Caco-2 (cell line): Measurements from ENCODE around the gene IMPACT. TPM values are rescaled to one million over a fixed set of nuclear protein-coding genes. Genes with fewer than 3 reads are reported as not detected.
A peak's percentile ranks its signal among the peaks of the same experiment; 100 is the strongest.

ENCODE experiments used
- BruUV-seq: library from RNA; stranded (reverse); fragments of 400-500 nt; replicated peaks from 2 replicates; lab custom pipeline; 2021; lab: Mats Ljungman, UMichigan
- CTCF ChIA-PET: fragments of 300-600 bp; sonication (Branson Sonifier 250); formaldehyde crosslinking; loops from one replicate; lab custom pipeline; 2022; ENCODE audit warnings: antibody characterized with exemption; lab: Charles Lee
- POLR2A ChIA-PET: fragments of 300-600 bp; sonication (Branson Sonifier 250); formaldehyde crosslinking; loops from one replicate; lab custom pipeline; 2022; ENCODE audit warnings: antibody characterized with exemption; lab: Charles Lee
- DNase-seq, 2 experiments: peaks; one replicate each; pipeline versions ENCODE4 v3.0.0 to v3.0.0-alpha.2; 2020 to 2022
- H3K27me3 ChIP-seq: replicated peaks from 2 replicates; pipeline ENCODE4 v1.6.0; 2011; ENCODE audit warnings: low read length; ENCODE audit not compliant: control insufficient read depth, insufficient read depth
- H3K36me3 ChIP-seq: 2 replicates; pipeline ENCODE4 v1.5.1; 2011; ENCODE audit warnings: low read length; ENCODE audit not compliant: control insufficient read depth, insufficient read depth
- H3K4me1 ChIP-seq: fragments of 250-450 bp; sonication (Bioruptor Pico); 2 replicates; pipeline ENCODE4 v1.5.1; 2020; ENCODE audit warnings: mild to moderate bottlenecking
- H3K4me3 ChIP-seq: 2 replicates; pipeline ENCODE4 v1.5.1; 2011; ENCODE audit warnings: low read depth, mild to moderate bottlenecking, control low read depth, low read length
- H3K9me3 ChIP-seq: fragments of 250-450 bp; sonication (Bioruptor Pico); 2 replicates; pipeline ENCODE4 v1.5.1; 2020; ENCODE audit warnings: mild to moderate bottlenecking, moderate library complexity
- H3K27ac Mint-ChIP-seq: one replicate; pipeline ENCODE4 v1.8.0; 2022; ENCODE audit warnings: mixed read lengths; ENCODE audit not compliant: unreplicated experiment
- H3K27me3 Mint-ChIP-seq: one replicate; pipeline ENCODE4 v1.8.0; 2022; ENCODE audit warnings: mixed read lengths; ENCODE audit not compliant: insufficient read depth, unreplicated experiment
- H3K36me3 Mint-ChIP-seq: one replicate; pipeline ENCODE4 v1.8.0; 2022; ENCODE audit warnings: mild to moderate bottlenecking, mixed read lengths; ENCODE audit not compliant: insufficient read depth, unreplicated experiment
- H3K4me1 Mint-ChIP-seq: one replicate; pipeline ENCODE4 v1.8.0; 2022; ENCODE audit warnings: low read depth, mixed read lengths; ENCODE audit not compliant: unreplicated experiment
- H3K4me3 Mint-ChIP-seq: one replicate; pipeline ENCODE4 v1.8.0; 2022; ENCODE audit warnings: mild to moderate bottlenecking, moderate library complexity, mixed read lengths; ENCODE audit not compliant: unreplicated experiment
- H3K9me3 Mint-ChIP-seq: one replicate; pipeline ENCODE4 v1.8.0; 2022; ENCODE audit warnings: mixed read lengths; ENCODE audit not compliant: unreplicated experiment
- CTCF ChIP-seq, 2 experiments: fragments of 200-600 bp in 1 of 2; IDR thresholded peaks; 1 replicate in 1 of 2; 2 replicates in 1 of 2; pipeline versions ENCODE4 v1.5.1 to v1.8.0; 2011 to 2022; ENCODE audit warnings: antibody characterized with exemption in 1 of 2, control low read depth in 1 of 2, inconsistent platforms in 1 of 2, low read depth in 1 of 2, low read length in 1 of 2, mild to moderate bottlenecking in 1 of 2, moderate library complexity in 1 of 2; ENCODE audit not compliant: insufficient read depth in 1 of 2, severe bottlenecking in 1 of 2, unreplicated experiment in 1 of 2
- intact Hi-C: fragments of 100-400 bp; cut with micrococcal nuclease; formaldehyde crosslinking; loops from one replicate; pipeline ENCODE4 v1.10.0; 2022; ENCODE audit not compliant: unreplicated experiment
- total RNA-seq: library from RNA; stranded (reverse); gene quantifications from 2 replicates; pipeline ENCODE4 v1.2.3, GENCODE V29; 2022

Gene IMPACT
- total RNA-seq, 1 experiment from 2014 or later, result 20.6 TPM

GRCh38 chr18:24485681-24486080 lies 59.2 kb downstream of the IMPACT start:
- no peak for TF ChIP-seq CTCF (IDR thresholded peaks at IDR 0.05; ENCODE audit: insufficient read depth in 1 of 2, low read depth in 1 of 2, low read length in 1 of 2, severe bottlenecking in 1 of 2, unreplicated experiment in 1 of 2)
- CTCF ChIA-PET, result no interaction called here

GRCh38 chr18:24486684-24487083 lies 60.2 kb downstream of the IMPACT start:
- intact Hi-C loops, result loop anchor here (1.0 to 5.0 kb wide), 3 partner anchors 51 to 240 kb away; no protein-coding TSS in a partner anchor
- no peak overlapping the region for H3K4me3 Mint-ChIP-seq

More at GRCh38 chr18:24485681-24486080, 59.2 kb downstream of the IMPACT start:
- Mint-ChIP-seq H3K4me3 (no peak overlapping the region), H3K36me3 (no peaks in the 10 kb centered on the region), H3K27ac (no peak overlapping the region), H3K27me3 (no peaks in the 10 kb centered on the region), H3K9me3 (no peaks in the 10 kb centered on the region), H3K4me1 (no peaks in the 10 kb centered on the region)
- no TSS peak for BruUV-seq
- Histone ChIP-seq H3K9me3 (no peaks in the 10 kb centered on the region), H3K27me3 (no peaks in the 10 kb centered on the region), H3K36me3 (no peaks in the 10 kb centered on the region), H3K4me3 (no peak overlapping the region), H3K4me1 (no peaks in the 10 kb centered on the region)
- POLR2A ChIA-PET, result no interaction called here
- DNase-seq, result no peak
- intact Hi-C loops, result loop anchor here (2.0 to 5.0 kb wide), 2 partner anchors 52 to 241 kb away; no protein-coding TSS in a partner anchor

GRCh38 chr18:24488824-24489493 lies 62.5 kb downstream of the IMPACT start:
- no peaks in the 10 kb centered on the region for H3K4me1 ChIP-seq
- no peaks in the 10 kb centered on the region for H3K9me3 ChIP-seq
- BruUV-seq, result no TSS peak
- intact Hi-C loops, result loop anchor here (5.0 kb wide), 1 partner anchor 48 kb away; no protein-coding TSS in a partner anchor
- Mint-ChIP-seq H3K9me3 (no peaks in the 10 kb centered on the region), H3K27ac (no peak overlapping the region), H3K36me3 (no peaks in the 10 kb centered on the region), H3K4me1 (no peaks in the 10 kb centered on the region), H3K27me3 (no peaks in the 10 kb centered on the region), H3K4me3 (no peak overlapping the region)
- no peak overlapping the region for H3K4me3 ChIP-seq
- TF ChIP-seq CTCF (IDR thresholded peaks at IDR 0.05; ENCODE audit: insufficient read depth in 1 of 2, low read depth in 1 of 2, low read length in 1 of 2, severe bottlenecking in 1 of 2, unreplicated experiment in 1 of 2), result peak in 1 of 2 experiments; percentile 42
- DNase-seq, result peak in 1 of 2 experiments; percentile 29
- H3K27me3 ChIP-seq, result no peaks in the 10 kb centered on the region
- CTCF ChIA-PET, result interaction anchor here (0.7 to 2.4 kb wide), 16 partner anchors 8 to 533 kb away, joined by 3 to 22 read pairs (median 4); partner anchors contain the start of gene CABYR
- POLR2A ChIA-PET, result no interaction called here
- no peaks in the 10 kb centered on the region for H3K36me3 ChIP-seq

More at GRCh38 chr18:24486684-24487083, 60.2 kb downstream of the IMPACT start:
- DNase-seq, result no peak
- no peaks in the 10 kb centered on the region for H3K27me3 ChIP-seq
- Mint-ChIP-seq H3K27ac (no peak overlapping the region), H3K4me1 (no peaks in the 10 kb centered on the region), H3K9me3 (no peaks in the 10 kb centered on the region), H3K27me3 (no peaks in the 10 kb centered on the region), H3K36me3 (no peaks in the 10 kb centered on the region)
- no TSS peak for BruUV-seq
- H3K4me1 ChIP-seq, result no peaks in the 10 kb centered on the region
- H3K9me3 ChIP-seq, result no peaks in the 10 kb centered on the region
- H3K36me3 ChIP-seq, result no peaks in the 10 kb centered on the region
- H3K4me3 ChIP-seq, result no peak overlapping the region
- no peak for TF ChIP-seq CTCF (IDR thresholded peaks at IDR 0.05; ENCODE audit: insufficient read depth in 1 of 2, low read depth in 1 of 2, low read length in 1 of 2, severe bottlenecking in 1 of 2, unreplicated experiment in 1 of 2)
- CTCF ChIA-PET, result interaction anchor here (1.1 to 1.6 kb wide), 2 partner anchors 39 to 53 kb away, joined by 3 to 4 read pairs; no protein-coding TSS in a partner anchor
- POLR2A ChIA-PET, result no interaction called here
